GM12878 (cell line): ENCODE data around the gene HIF3A. TPM values are rescaled to one million over a fixed set of nuclear protein-coding genes. Genes with fewer than 3 reads are reported as not detected.

Experiments used
- ATAC-seq: fragments of 200-7000 bp; cut with Tn5 transposase; 3 replicates; pipeline ENCODE4 v1.9.1; 2020; ENCODE audit warnings: mild to moderate bottlenecking, moderate library complexity
- BruUV-seq: library from RNA; stranded (reverse); fragments of 400-500 nt; replicated peaks from 2 replicates; lab custom pipeline; 2021; lab: Mats Ljungman, UMichigan
- CTCF ChIA-PET: fragments of 300-600 bp; sonication (Branson Sonifier 250); formaldehyde crosslinking; extraction: SDS; loops from one replicate; lab custom pipeline; 2021; ENCODE audit warnings: inconsistent platforms; lab: Yijun Ruan, JAX
- POLR2A ChIA-PET: fragments of 350-600 bp; formaldehyde crosslinking; extraction: SDS; loops from one replicate; lab custom pipeline; 2021; ENCODE audit warnings: inconsistent platforms; lab: Charles Lee
- RAD21 ChIA-PET: fragments of 300-600 bp; sonication (Branson Sonifier 250); formaldehyde crosslinking; loops from one replicate; lab custom pipeline; 2023; ENCODE audit warnings: antibody characterized with exemption; ENCODE audit not compliant: unreplicated experiment; lab: Charles Lee
- SMC1A ChIA-PET: fragments of 300-600 bp; sonication (Branson Sonifier 250); formaldehyde crosslinking; loops from one replicate; lab custom pipeline; 2023; ENCODE audit not compliant: unreplicated experiment, uncharacterized antibody; lab: Charles Lee
- DNase-seq: peaks from one replicate; pipeline ENCODE4 v3.0.0-alpha.2; 2011; ENCODE audit warnings: low read depth, low spot score
- FAIRE-seq: peaks from 3 replicates; lab custom pipeline; 2011; peaks lifted over from hg19 to GRCh38; lab: Jason Lieb, UNC
- H2AFZ ChIP-seq: 2 replicates; pipeline ENCODE4 v1.6.0; 2011; ENCODE audit warnings: low read depth, low read length, control low read depth; ENCODE audit not compliant: control insufficient read depth
- H3K27ac ChIP-seq: 2 replicates; pipeline ENCODE4 v1.5.1; 2011; ENCODE audit warnings: control low read depth; ENCODE audit not compliant: control insufficient read depth, insufficient read depth
- H3K27me3 ChIP-seq, 2 experiments: replicated peaks in 1 of 2; 2 replicates each; pipeline versions ENCODE4 v1.6.0 to v1.6.1; 2011; ENCODE audit warnings: low read length in 1 of 2; ENCODE audit not compliant: control insufficient read depth in 2 of 2, insufficient read depth in 2 of 2
- H3K36me3 ChIP-seq, 2 experiments: 2 replicates each; pipeline ENCODE4 v1.5.1; 2011; ENCODE audit warnings: low read length in 1 of 2; ENCODE audit not compliant: control insufficient read depth in 2 of 2, insufficient read depth in 2 of 2
- H3K4me1 ChIP-seq: 2 replicates; pipeline ENCODE4 v1.6.1; 2011; ENCODE audit warnings: mild to moderate bottlenecking, low read length, moderate library complexity, mixed read lengths; ENCODE audit not compliant: control insufficient read depth, insufficient read depth
- H3K4me2 ChIP-seq: 2 replicates; pipeline ENCODE4 v1.6.0; 2011; ENCODE audit warnings: control low read depth; ENCODE audit not compliant: control insufficient read depth, insufficient read depth
- H3K4me3 ChIP-seq: fragments of 200-600 bp; sonication (generic); 2 replicates; pipeline ENCODE4 v1.5.1; 2016
- H3K79me2 ChIP-seq: 2 replicates; pipeline ENCODE4 v1.6.0; 2011; ENCODE audit warnings: low read length; ENCODE audit not compliant: control insufficient read depth, insufficient read depth
- H3K9ac ChIP-seq: 2 replicates; pipeline ENCODE4 v1.8.0; 2011; ENCODE audit warnings: low read length, control low read depth, mixed read lengths; ENCODE audit not compliant: control insufficient read depth, insufficient read depth
- H3K9me3 ChIP-seq: replicated peaks from 3 replicates; pipeline ENCODE4 v1.5.1; 2011; ENCODE audit warnings: mild to moderate bottlenecking, low read length; ENCODE audit not compliant: control insufficient read depth, insufficient read depth
- H4K20me1 ChIP-seq: 2 replicates; pipeline ENCODE4 v1.6.0; 2011; ENCODE audit not compliant: control insufficient read depth, insufficient read depth
- BHLHE40 ChIP-seq, 2 experiments: fragments of 450-650 bp in 1 of 2; IDR thresholded peaks; 2 replicates each; pipeline ENCODE4 v1.6.1; 2011 to 2017; ENCODE audit warnings: low read depth in 2 of 2, borderline replicate concordance in 1 of 2, improper control_type of control experiment in 1 of 2, low read length in 1 of 2, mild to moderate bottlenecking in 1 of 2
- IRF5 ChIP-seq: fragments of 450-650 bp; IDR thresholded peaks from 2 replicates; pipeline ENCODE4 v1.6.1; 2017; ENCODE audit warnings: borderline replicate concordance
- MEF2B ChIP-seq: fragments of 450-650 bp; IDR thresholded peaks from 2 replicates; pipeline ENCODE4 v1.6.1; 2018; ENCODE audit warnings: mild to moderate bottlenecking, moderate library complexity; ENCODE audit not compliant: partially characterized antibody, poor library complexity, severe bottlenecking
- SMAD1 ChIP-seq: fragments of 450-650 bp; IDR thresholded peaks from 2 replicates; pipeline ENCODE4 v1.6.1; 2018; ENCODE audit warnings: mild to moderate bottlenecking, low read depth; ENCODE audit not compliant: partially characterized antibody
- WGBS: methylation state at CpG from one replicate; pipeline ENCODE4 v1.1.6; 2016; ENCODE audit warnings: low lambda C conversion rate; ENCODE audit not compliant: insufficient replicate concordance, insufficient coverage; ENCODE audit errors: missing lambda C conversion rate; 5-methylcytosine and 5-hydroxymethylcytosine counted together
- in situ Hi-C: fragments of 300-500 bp; cut with MboI; formaldehyde crosslinking; loops from 9 replicates; pipeline ENCODE4 v1.14.3; 2018; ENCODE audit warnings: mixed read lengths
- intact Hi-C: fragments of 100-400 bp; cut with micrococcal nuclease; formaldehyde crosslinking; loops from one replicate; pipeline ENCODE4 v1.14.2; 2022; ENCODE audit not compliant: unreplicated experiment
- polyA plus RNA-seq, 11 experiments: library from polyadenylated mRNA; depleted of rRNA in 4 of 11; unstranded in 6 of 11; stranded (reverse) in 5 of 11; fragments of >200 nt; fragmentation: Nextera tagmentation in 4 of 11; fragmentation: Illumina TruSeq in 1 of 11; extraction: Ambion mirVana in 4 of 11; extraction: Trizol in 1 of 11; gene quantifications; 1 replicate in 1 of 11; 2 replicates in 10 of 11; pipeline versions ENCODE4 v1.2.1 to v1.2.3, GENCODE V29; 2011 to 2016; ENCODE audit warnings: inconsistent platforms in 2 of 11, missing spikeins in 2 of 11, low read depth in 1 of 11
- total RNA-seq, 4 experiments: library from RNA; depleted of rRNA in 3 of 4; stranded (reverse); fragments of >200 nt in 3 of 4; fragmentation: Illumina TruSeq in 1 of 4; extraction: Trizol in 1 of 4; gene quantifications; 2 replicates each; pipeline versions ENCODE4 v1.2.1 to v1.2.3, GENCODE V29; 2013 to 2021

HIF3A gene
- total and polyA plus RNA-seq, 10 of the 15 experiments (the other 5 are each of a cell fraction or from before 2014, with no cell fraction given), result 0.03 to 0.20 (median 0.06) TPM; not detected in 5

- in situ Hi-C loops, result loop anchor here (5.0 kb wide), 2 partner anchors 187 to 242 kb away; no protein-coding TSS in a partner anchor
- DNase-seq, result no peak
- no peak overlapping the region for H3K4me2 ChIP-seq
- no peak for TF ChIP-seq SMAD1
- WGBS, result 27% methylated on average over 7 of the region's 7 CpGs
- CTCF ChIA-PET, result interaction anchor here (0.6 to 7.6 kb wide), 5 partner anchors 11 to 269 kb away, joined by 3 to 105 read pairs (median 4); no protein-coding TSS in a partner anchor
- H3K36me3 ChIP-seq, result no peaks in the 10 kb centered on the region
- H3K27me3 ChIP-seq, result peaks cover 0 to 3% of the 10 kb centered on the region in 2 experiments; a peak in 3 of 4 replicates
- H3K4me1 ChIP-seq, result no peaks in the 10 kb centered on the region; the same call in 1 of the 2 replicates
- no peaks in the 10 kb centered on the region for H4K20me1 ChIP-seq
- BruUV-seq, result no TSS peak
- no peak overlapping the region for H2AFZ ChIP-seq
- H3K9me3 ChIP-seq, result no peaks in the 10 kb centered on the region
- POLR2A ChIA-PET, result interaction anchor here (0.6 kb wide), 1 partner anchor 217 kb away, joined by 3 read pairs; no protein-coding TSS in a partner anchor
- RAD21 ChIA-PET, result no interaction called here
- FAIRE-seq, result no peak
- H3K4me3 ChIP-seq, result no peak overlapping the region
- no peak for ATAC-seq
- H3K27ac ChIP-seq, result no peak overlapping the region
- H3K79me2 ChIP-seq, result no peaks in the 10 kb centered on the region
- intact Hi-C loops, result no loop called here
- SMC1A ChIA-PET, result no interaction called here
- H3K9ac ChIP-seq, result no peak overlapping the region
These were observed 27.7 kb upstream of the HIF3A start for GRCh38 chr19:46269101-46269500.

- DNase-seq (no peak), FAIRE-seq (no peak), ATAC-seq (peak; percentile 30)
- Histone ChIP-seq H2AFZ (no peak overlapping the region), H3K4me3 (no peak overlapping the region), H3K9ac (no peak overlapping the region), H3K4me1 (no peaks in the 10 kb centered on the region; the same call in 1 of the 2 replicates), H3K27ac (no peak overlapping the region), H3K4me2 (no peak overlapping the region), H3K79me2 (no peaks in the 10 kb centered on the region), H3K36me3 (no peaks in the 10 kb centered on the region), H4K20me1 (no peaks in the 10 kb centered on the region), H3K9me3 (no peaks in the 10 kb centered on the region), H3K27me3 (no peaks in the 10 kb centered on the region; a peak in 3 of 4 replicates)
- ChIA-PET CTCF (interaction anchor here (1.8 kb wide), 1 partner anchor 243 kb away, joined by 8 read pairs; no protein-coding TSS in a partner anchor), POLR2A (interaction anchor here (0.7 kb wide), 1 partner anchor 189 kb away, joined by 3 read pairs; no protein-coding TSS in a partner anchor), RAD21 (no interaction called here), SMC1A (no interaction called here)
- in situ Hi-C loops (no loop called here), intact Hi-C loops (no loop called here)
- WGBS, result 28% methylated on average over 17 of the region's 17 CpGs
- BruUV-seq, result no TSS peak
- TF ChIP-seq BHLHE40 (IDR thresholded peaks at IDR 0.05; ENCODE audit: borderline replicate concordance in 1 of 2, low read depth in 2 of 2, low read length in 1 of 2), result peak in 1 of 2 experiments; percentile 32; a peak in 1 of 4 replicates
- TF ChIP-seq MEF2B, result no peak
- TF ChIP-seq IRF5, result no peak
These were observed 26.2 kb upstream of the HIF3A start for GRCh38 chr19:46270521-46271256.
